Neural progenitor cell (in vitro differentiated cells): ENCODE measurements around the gene EPS8L2.

ENCODE experiments used
- CTCF ChIP-seq: fragments of 200-600 bp; sonication (generic); IDR thresholded peaks from 2 replicates; pipeline ENCODE4 v1.5.1; 2017; ENCODE audit warnings: antibody characterized with exemption, mild to moderate bottlenecking
- EZH2 ChIP-seq: fragments of 200-600 bp; sonication (generic); IDR thresholded peaks from 2 replicates; pipeline ENCODE4 v1.6.1; 2017; ENCODE audit warnings: antibody characterized with exemption, mild to moderate bottlenecking, moderate library complexity
- EZH2phosphoT487 ChIP-seq: fragments of 200-600 bp; sonication (generic); IDR thresholded peaks from 2 replicates; pipeline ENCODE4 v1.6.1; 2017; ENCODE audit warnings: antibody characterized with exemption

- TF ChIP-seq CTCF, result no peak
- no peak for TF ChIP-seq EZH2
- no peak for TF ChIP-seq EZH2phosphoT487
Measured at GRCh38 chr11:673866-674265, 32.2 kb upstream of the EPS8L2 start.
